ENCODE results near the gene IDI1. TPM values are rescaled to one million over a fixed set of nuclear protein-coding genes. Genes with fewer than 3 reads are reported as not detected.

IDI1 gene
- total and polyA plus RNA-seq, 4 experiments from 2014 or later, result 30.3 to 45.4 (median 38.8) TPM

- Histone ChIP-seq H3K4me3 (ENCODE audit: low read length in 2 of 2) (no peak overlapping the region), H3K27ac (ENCODE audit: low read depth, low read length) (no peak overlapping the region), H3K9me3 (ENCODE audit: control insufficient read depth in 1 of 2, low read length in 2 of 2) (no peaks in the 10 kb centered on the region), H3K27me3 (ENCODE audit: insufficient read depth, low read length) (no peaks in the 10 kb centered on the region), H3K4me1 (ENCODE audit: insufficient read depth, low read length) (no peaks in the 10 kb centered on the region), H3K36me3 (ENCODE audit: insufficient read depth, low read length) (peaks cover 78% of the 10 kb centered on the region)
- H3K4me1 Mint-ChIP-seq, result peaks cover 3 to 13% (median 5%) of the 10 kb centered on the region in 4 donors
- POLR2A ChIA-PET (ENCODE audit: partially characterized antibody), result interaction anchor here (1.5 kb wide), 1 partner anchor 51 kb away, joined by 4 read pairs; the partner anchor contains the start of gene IDI1
- CTCF ChIA-PET (ENCODE audit: partially characterized antibody), result interaction anchor here (1.1 kb wide), 1 partner anchor 23 kb away, joined by 3 read pairs; no protein-coding TSS in a partner anchor
- intact Hi-C loops (cut with micrococcal nuclease), result no loop called here
- peaks cover 0 to 9% (median 4%) of the 10 kb centered on the region in 8 donors for H3K9me3 Mint-ChIP-seq
- no peak overlapping the region for H3K4me3 Mint-ChIP-seq
- DNase-seq, result no peak
- H3K36me3 Mint-ChIP-seq, result peaks cover 65 to 86% of the 10 kb centered on the region in 2 donors
- no peaks in the 10 kb centered on the region for H3K27me3 Mint-ChIP-seq
- H3K27ac Mint-ChIP-seq, result peak overlapping the region in 2 of 7 donors; percentile 1 to 6
These were observed 51.5 kb downstream of the IDI1 start for GRCh38 chr10:997266-998022.

DNA sequence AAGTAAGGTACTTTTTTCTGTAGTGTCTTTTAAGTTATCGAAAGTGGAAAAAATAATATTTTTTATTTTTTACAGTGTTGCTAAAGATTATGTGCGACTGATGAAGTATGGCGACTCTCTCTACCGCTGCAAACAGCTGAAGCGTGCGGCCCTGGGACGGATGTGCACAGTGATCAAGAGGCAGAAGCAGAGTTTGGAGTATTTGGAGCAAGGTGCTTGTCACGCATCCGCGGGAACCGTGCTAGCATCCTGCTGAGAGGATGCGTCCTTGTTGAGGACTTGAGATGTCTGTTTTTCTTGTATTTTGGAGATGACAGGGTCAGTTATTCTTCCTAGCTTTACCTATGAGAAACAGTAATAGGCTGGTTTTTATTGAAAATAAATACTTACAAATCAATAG lies 52.9 kb downstream of the IDI1 start:
- Histone ChIP-seq H3K4me3 (ENCODE audit: low read length in 2 of 2) (no peak overlapping the region), H3K9me3 (ENCODE audit: control insufficient read depth in 1 of 2, low read length in 2 of 2) (no peaks in the 10 kb centered on the region), H3K27me3 (ENCODE audit: insufficient read depth, low read length) (no peaks in the 10 kb centered on the region), H3K36me3 (ENCODE audit: insufficient read depth, low read length) (peaks cover 68% of the 10 kb centered on the region), H3K4me1 (ENCODE audit: insufficient read depth, low read length) (peaks cover under 1% of the 10 kb centered on the region), H3K27ac (ENCODE audit: low read depth, low read length) (no peak overlapping the region)
- no peak overlapping the region for H3K27ac Mint-ChIP-seq
- POLR2A ChIA-PET (ENCODE audit: partially characterized antibody), result no interaction called here
- H3K4me1 Mint-ChIP-seq, result peaks cover 4 to 15% (median 8%) of the 10 kb centered on the region in 4 donors
- intact Hi-C loops (cut with micrococcal nuclease), result no loop called here
- H3K27me3 Mint-ChIP-seq, result no peaks in the 10 kb centered on the region
- no peak for DNase-seq
- no peak overlapping the region for H3K4me3 Mint-ChIP-seq
- peaks cover 51 to 80% of the 10 kb centered on the region in 2 donors for H3K36me3 Mint-ChIP-seq
- CTCF ChIA-PET (ENCODE audit: partially characterized antibody), result no interaction called here
- H3K9me3 Mint-ChIP-seq, result peaks cover 0 to 2% (median 0%) of the 10 kb centered on the region in 8 donors

DNA sequence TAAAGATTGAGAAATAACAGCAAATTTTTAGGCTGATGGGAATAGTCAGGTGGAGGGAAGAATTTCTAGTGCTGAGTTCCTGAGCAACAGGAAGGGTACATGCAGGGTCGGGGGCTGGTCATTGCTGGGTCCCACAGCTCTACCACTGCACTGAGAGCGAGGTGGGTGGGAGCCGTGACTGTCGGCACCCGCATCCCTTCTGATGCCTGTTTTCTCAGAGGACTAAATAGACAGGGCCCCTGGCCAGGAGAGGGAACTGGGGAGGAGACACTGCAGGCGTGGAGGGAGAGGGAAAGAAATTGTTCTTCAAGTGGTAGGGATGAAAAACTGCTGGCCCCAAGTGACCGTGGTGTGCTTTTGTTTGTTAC lies 53.4 kb downstream of the IDI1 start:
- H3K27ac Mint-ChIP-seq, result no peak overlapping the region

DNA sequence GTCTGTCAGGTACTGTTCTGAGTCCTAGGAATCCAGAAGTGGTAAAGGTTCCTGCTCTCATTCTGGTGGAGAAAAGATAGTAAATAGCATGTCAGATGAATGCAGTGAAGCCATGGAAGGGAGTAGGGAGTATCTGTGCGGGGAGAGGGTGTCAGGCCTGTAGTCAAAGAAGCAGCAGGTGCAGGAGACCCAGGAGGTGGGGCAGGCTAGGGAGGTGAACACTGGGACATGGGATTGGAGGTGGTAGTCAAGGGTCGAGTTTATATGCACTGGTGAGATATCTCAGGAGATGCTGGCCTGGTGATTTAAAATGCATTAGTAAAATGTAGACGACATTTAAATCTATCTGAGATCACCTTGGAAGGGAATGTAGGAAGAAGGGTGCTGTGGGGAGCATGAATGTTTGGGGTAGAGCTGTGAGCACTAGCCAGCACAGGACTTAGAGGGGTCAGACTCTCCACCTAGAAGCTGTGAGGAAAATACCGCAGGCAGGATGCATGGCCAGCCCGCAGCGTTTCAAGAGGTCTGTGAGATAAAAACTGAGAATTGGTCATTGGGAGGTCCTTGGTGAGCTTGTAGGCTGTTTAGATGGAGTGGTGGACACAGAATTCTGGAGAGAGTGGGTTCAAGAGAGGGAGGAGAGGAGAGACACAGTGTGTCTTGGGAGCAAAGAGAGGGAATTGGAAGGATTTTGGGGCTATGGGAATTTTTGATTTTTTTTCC lies 53.9 kb downstream of the IDI1 start:
- peaks cover 9% of the 10 kb centered on the region for H3K4me1 ChIP-seq (ENCODE audit: insufficient read depth, low read length)
- no peaks in the 10 kb centered on the region for H3K27me3 ChIP-seq (ENCODE audit: insufficient read depth, low read length)
- no peaks in the 10 kb centered on the region for H3K9me3 ChIP-seq (ENCODE audit: control insufficient read depth in 1 of 2, low read length in 2 of 2)
- Mint-ChIP-seq H3K4me1 (peaks cover 12 to 21% (median 17%) of the 10 kb centered on the region in 4 donors), H3K27ac (peak overlapping the region in 2 of 7 donors; percentile 3 to 49), H3K27me3 (no peaks in the 10 kb centered on the region), H3K9me3 (no peaks in the 10 kb centered on the region), H3K36me3 (peaks cover 44 to 76% of the 10 kb centered on the region in 2 donors), H3K4me3 (no peak overlapping the region)
- no peak overlapping the region for H3K27ac ChIP-seq (ENCODE audit: low read depth, low read length)
- no peak for DNase-seq
- H3K36me3 ChIP-seq (ENCODE audit: insufficient read depth, low read length), result peaks cover 60% of the 10 kb centered on the region
- H3K4me3 ChIP-seq (ENCODE audit: low read length in 2 of 2), result no peak overlapping the region
- intact Hi-C loops (cut with micrococcal nuclease), result no loop called here
- CTCF ChIA-PET (ENCODE audit: partially characterized antibody), result no interaction called here
- POLR2A ChIA-PET (ENCODE audit: partially characterized antibody), result no interaction called here

More for the DNA sequence above, 53.4 kb downstream of the IDI1 start:
- Mint-ChIP-seq H3K27me3 (no peaks in the 10 kb centered on the region), H3K36me3 (peaks cover 46 to 78% of the 10 kb centered on the region in 2 donors), H3K4me3 (peak overlapping the region in 1 of 8 donors; percentile 22), H3K4me1 (peaks cover 9 to 20% (median 13%) of the 10 kb centered on the region in 4 donors), H3K9me3 (no peaks in the 10 kb centered on the region)
- Histone ChIP-seq H3K27ac (ENCODE audit: low read depth, low read length) (no peak overlapping the region), H3K36me3 (ENCODE audit: insufficient read depth, low read length) (peaks cover 63% of the 10 kb centered on the region), H3K4me1 (ENCODE audit: insufficient read depth, low read length) (peaks cover 5% of the 10 kb centered on the region), H3K4me3 (ENCODE audit: low read length in 2 of 2) (no peak overlapping the region), H3K9me3 (ENCODE audit: control insufficient read depth in 1 of 2, low read length in 2 of 2) (no peaks in the 10 kb centered on the region), H3K27me3 (ENCODE audit: insufficient read depth, low read length) (no peaks in the 10 kb centered on the region)
- no peak for DNase-seq
- intact Hi-C loops (cut with micrococcal nuclease), result no loop called here
- ChIA-PET CTCF (ENCODE audit: partially characterized antibody) (no interaction called here), POLR2A (ENCODE audit: partially characterized antibody) (no interaction called here)

- Mint-ChIP-seq H3K4me1 (peaks cover 21 to 41% (median 32%) of the 10 kb centered on the region in 4 donors), H3K27me3 (no peaks in the 10 kb centered on the region), H3K9me3 (no peaks in the 10 kb centered on the region), H3K4me3 (no peak overlapping the region), H3K27ac (no peak overlapping the region), H3K36me3 (peaks cover 30 to 68% of the 10 kb centered on the region in 2 donors)
- DNase-seq, result no peak
- Histone ChIP-seq H3K4me1 (ENCODE audit: insufficient read depth, low read length) (peaks cover 21% of the 10 kb centered on the region), H3K9me3 (ENCODE audit: control insufficient read depth in 1 of 2, low read length in 2 of 2) (no peaks in the 10 kb centered on the region), H3K27me3 (ENCODE audit: insufficient read depth, low read length) (no peaks in the 10 kb centered on the region), H3K27ac (ENCODE audit: low read depth, low read length) (no peak overlapping the region), H3K36me3 (ENCODE audit: insufficient read depth, low read length) (peaks cover 45% of the 10 kb centered on the region), H3K4me3 (ENCODE audit: low read length in 2 of 2) (no peak overlapping the region)
- intact Hi-C loops (cut with micrococcal nuclease), result no loop called here
- ChIA-PET POLR2A (ENCODE audit: partially characterized antibody) (no interaction called here), CTCF (ENCODE audit: partially characterized antibody) (no interaction called here)
These were observed 56.0 kb downstream of the IDI1 start for GRCh38 chr10:992871-993270.

DNA sequence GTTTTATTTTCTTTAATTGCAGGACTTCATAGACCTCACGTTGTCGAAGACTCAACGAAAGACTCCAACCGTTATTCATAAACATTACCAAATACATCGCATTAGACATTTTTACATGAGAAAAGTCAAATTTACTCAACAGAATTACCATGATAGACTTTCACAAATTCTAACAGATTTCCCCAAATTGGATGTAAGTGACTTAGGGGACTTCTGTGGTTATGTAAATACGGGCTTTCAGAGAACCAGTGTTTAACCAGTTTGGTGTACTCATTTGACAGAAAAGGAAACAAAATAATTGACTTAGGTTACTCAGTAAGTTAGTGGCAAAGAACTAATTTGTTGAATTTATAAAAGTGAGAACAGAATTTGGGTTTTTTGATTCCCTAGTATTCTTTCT lies 56.5 kb downstream of the IDI1 start:
- Mint-ChIP-seq H3K27ac (no peak overlapping the region), H3K9me3 (no peaks in the 10 kb centered on the region), H3K27me3 (no peaks in the 10 kb centered on the region), H3K4me1 (peaks cover 21 to 45% (median 32%) of the 10 kb centered on the region in 4 donors), H3K36me3 (peaks cover 26 to 64% of the 10 kb centered on the region in 2 donors), H3K4me3 (no peak overlapping the region)
- H3K9me3 ChIP-seq (ENCODE audit: control insufficient read depth in 1 of 2, low read length in 2 of 2), result no peaks in the 10 kb centered on the region
- H3K27me3 ChIP-seq (ENCODE audit: insufficient read depth, low read length), result no peaks in the 10 kb centered on the region
- H3K4me3 ChIP-seq (ENCODE audit: low read length in 2 of 2), result no peak overlapping the region
- intact Hi-C loops (cut with micrococcal nuclease), result no loop called here
- H3K36me3 ChIP-seq (ENCODE audit: insufficient read depth, low read length), result peaks cover 42% of the 10 kb centered on the region
- no peak overlapping the region for H3K27ac ChIP-seq (ENCODE audit: low read depth, low read length)
- H3K4me1 ChIP-seq (ENCODE audit: insufficient read depth, low read length), result peaks cover 23% of the 10 kb centered on the region
- ChIA-PET CTCF (ENCODE audit: partially characterized antibody) (no interaction called here), POLR2A (ENCODE audit: partially characterized antibody) (no interaction called here)
- DNase-seq, result no peak

DNA sequence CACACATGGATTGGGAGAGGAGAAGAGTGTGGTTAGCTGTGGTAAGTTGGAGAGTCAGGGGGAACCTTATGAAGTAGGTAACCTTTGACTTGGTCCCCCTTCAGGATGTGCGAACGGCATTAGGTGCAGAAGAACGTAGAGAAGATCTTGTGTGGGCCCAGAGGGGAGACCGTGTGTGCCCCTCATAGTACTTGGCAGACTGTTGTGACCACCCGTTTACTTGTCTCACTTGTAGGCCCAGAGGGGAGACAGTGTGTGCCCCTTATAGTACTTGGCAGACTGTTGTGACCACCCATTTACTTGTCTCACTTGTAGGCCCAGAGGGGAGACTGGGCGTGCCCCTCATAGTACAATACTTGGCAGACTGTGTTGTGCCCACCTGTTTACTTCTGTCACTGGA lies 58.1 kb downstream of the IDI1 start:
- no peak overlapping the region for H3K27ac ChIP-seq (ENCODE audit: low read depth, low read length)
- H3K4me1 ChIP-seq (ENCODE audit: insufficient read depth, low read length), result peaks cover 30% of the 10 kb centered on the region
- ChIA-PET POLR2A (ENCODE audit: partially characterized antibody) (no interaction called here), CTCF (ENCODE audit: partially characterized antibody) (no interaction called here)
- peaks cover 12 to 51% of the 10 kb centered on the region in 2 donors for H3K36me3 Mint-ChIP-seq
- no peaks in the 10 kb centered on the region for H3K27me3 ChIP-seq (ENCODE audit: insufficient read depth, low read length)
- peak overlapping the region in 5 of 7 donors; percentile 13 to 84 (median 72) for H3K27ac Mint-ChIP-seq
- H3K9me3 ChIP-seq (ENCODE audit: control insufficient read depth in 1 of 2, low read length in 2 of 2), result no peaks in the 10 kb centered on the region
- H3K4me3 Mint-ChIP-seq, result peak overlapping the region in 6 of 8 donors; percentile 14 to 69 (median 54)
- intact Hi-C loops (cut with micrococcal nuclease), result no loop called here
- peaks cover 26% of the 10 kb centered on the region for H3K36me3 ChIP-seq (ENCODE audit: insufficient read depth, low read length)
- H3K4me1 Mint-ChIP-seq, result peaks cover 25 to 54% (median 37%) of the 10 kb centered on the region in 4 donors
- H3K4me3 ChIP-seq (ENCODE audit: low read length in 2 of 2), result no peak overlapping the region
- no peak for DNase-seq
- no peaks in the 10 kb centered on the region for H3K9me3 Mint-ChIP-seq
- no peaks in the 10 kb centered on the region for H3K27me3 Mint-ChIP-seq
